Pancreas (tissue), 10 donors: ENCODE data around the gene RASGRP2. TPM values are rescaled to one million over a fixed set of nuclear protein-coding genes. Genes with fewer than 3 reads are reported as not detected.

Experiments
- ATAC-seq, 4 donors: fragments of 200-7000 bp; cut with Tn5 transposase; one replicate each; pipeline versions ENCODE4 v1.8.0 to v1.9.1; 2020; ENCODE audit warnings: mild to moderate bottlenecking in 4 of 4, moderate library complexity in 4 of 4
- DNase-seq, 6 donors: peaks; one replicate each; pipeline ENCODE4 v3.0.0-alpha.2; 2020
- FAIRE-seq: peaks from 2 replicates; lab custom pipeline; 2012; peaks lifted over from hg19 to GRCh38; lab: Jason Lieb, UNC
- H3K27ac ChIP-seq, 4 donors: fragments of 200-600 bp; sonication (generic); 1 replicate in 3 of 4; 2 replicates in 1 of 4; pipeline versions ENCODE4 v1.5.0 to v1.8.0; 2020
- H3K27me3 ChIP-seq, 4 donors: fragments of 200-600 bp; one replicate each; pipeline ENCODE4 v1.8.0; 2021
- H3K36me3 ChIP-seq, 3 donors: fragments of 200-600 bp; sonication (generic) in 1 of 3; one replicate each; pipeline versions ENCODE4 v1.5.0 to v1.8.0; 2020 to 2021
- H3K4me1 ChIP-seq, 3 donors: fragments of 200-600 bp; one replicate each; pipeline ENCODE4 v1.8.0; 2021
- H3K4me3 ChIP-seq, 4 donors: fragments of 200-600 bp; sonication (generic) in 2 of 4; one replicate each; pipeline versions ENCODE4 v1.5.0 to v1.8.0; 2020 to 2021
- H3K9me3 ChIP-seq, 4 donors: fragments of 200-600 bp; one replicate each; pipeline ENCODE4 v1.8.0; 2021
- CTCF ChIP-seq, 4 donors: fragments of 200-600 bp; sonication (generic) in 3 of 4; IDR thresholded peaks; one replicate each; pipeline versions ENCODE4 v1.5.0 to v1.8.0; 2021; ENCODE audit warnings: antibody characterized with exemption in 4 of 4
- WGBS, 2 donors: extraction: QIAGEN DNeasy Blood & Tissue Kit; methylation state at CpG; one replicate each; pipeline ENCODE4 v1.1.7; 2013; 5-methylcytosine and 5-hydroxymethylcytosine counted together
- intact Hi-C, 3 donors: fragments of 100-400 bp; cut with DNase I; formaldehyde crosslinking; loops; one replicate each; pipeline versions ENCODE4 v1.11.1 to v1.14.2; 2022
- polyA plus RNA-seq, 2 donors: library from polyadenylated mRNA; stranded (reverse); fragments of 200-250 nt; gene quantifications; one replicate each; pipeline ENCODE4 v1.2.3, GENCODE V29; 2013
- total RNA-seq, 6 donors: library from RNA; stranded (reverse); fragmentation: NEBNext Ultra II Directional in 4 of 6; extraction: Animal tissue kit (Norgen Biotek cat#: 25700) in 4 of 6; gene quantifications; one replicate each; pipeline versions ENCODE4 v1.2.1 to v1.2.4, GENCODE V29; 2021 to 2023
- donor health status: healthy with polysubstance abuse.
- donor health status: DM: no; HTN: no; CAD: no; lungs with moderate emphysema.
- donor health status: DM: no; HTN: no; CAD: no.
- donor health status: control.
- donor health status: control.
- donor health status: Bipolar disorder and iron deficiency.
- donor health status: DM: yes; HTN: yes; CAD: no.
- donor health status: DM: no; HTN: no; CAD: no.
- donor health status: DM: no; HTN: no; CAD: no.
- donor health status: DM: yes; HTN: yes; CAD: no.

Gene RASGRP2
- total and polyA plus RNA-seq, 8 donors = 0.91 to 12.4 (median 2.4) TPM

GRCh38 chr11:64695548-64695947 lies 48.4 kb downstream of the RASGRP2 start:
- DNase-seq (no peak), FAIRE-seq (no peak), ATAC-seq (no peak)
- TF ChIP-seq CTCF (IDR thresholded peaks at IDR 0.05) = no peak
- Histone ChIP-seq H3K4me3 (no peak overlapping the region), H3K4me1 (no peaks in the 10 kb centered on the region), H3K27ac (no peak overlapping the region), H3K9me3 (no peaks in the 10 kb centered on the region), H3K36me3 (no peaks in the 10 kb centered on the region), H3K27me3 (no peaks in the 10 kb centered on the region)
- intact Hi-C loops = no loop called here
- WGBS, 2 donors = 81 to 83% methylated on average over 5 of the region's 5 CpGs

GRCh38 chr11:64694821-64695365 lies 49.0 kb downstream of the RASGRP2 start:
- H3K27me3 ChIP-seq = no peaks in the 10 kb centered on the region
- no peak overlapping the region for H3K4me3 ChIP-seq
- no peaks in the 10 kb centered on the region for H3K4me1 ChIP-seq
- no peak for TF ChIP-seq CTCF (IDR thresholded peaks at IDR 0.05)
- H3K27ac ChIP-seq = no peak overlapping the region
- DNase-seq (no peak), FAIRE-seq (no peak), ATAC-seq (peak in 1 of 4 donors; percentile 31)
- no peaks in the 10 kb centered on the region for H3K36me3 ChIP-seq
- WGBS, 2 donors = 44 to 49% methylated on average over 5 of the region's 5 CpGs
- intact Hi-C loops = no loop called here
- H3K9me3 ChIP-seq = no peaks in the 10 kb centered on the region

GRCh38 chr11:64694026-64694755 lies 49.8 kb downstream of the RASGRP2 start:
- 46 to 56% methylated on average over 4 of the region's 4 CpGs for WGBS, 2 donors
- no peaks in the 10 kb centered on the region for H3K4me1 ChIP-seq
- no peak for ATAC-seq
- DNase-seq = no peak
- H3K9me3 ChIP-seq = no peaks in the 10 kb centered on the region
- no peak for FAIRE-seq
- intact Hi-C loops = no loop called here
- H3K36me3 ChIP-seq = no peaks in the 10 kb centered on the region
- H3K27ac ChIP-seq = no peak overlapping the region
- no peaks in the 10 kb centered on the region for H3K27me3 ChIP-seq
- no peak overlapping the region for H3K4me3 ChIP-seq
- no peak for TF ChIP-seq CTCF (IDR thresholded peaks at IDR 0.05)

- no peak for FAIRE-seq
- Histone ChIP-seq H3K27ac (no peak overlapping the region), H3K4me3 (no peak overlapping the region)
These were observed 51.1 kb downstream of the RASGRP2 start for GRCh38 chr11:64692764-64693331.

More at GRCh38 chr11:64692764-64693331, 51.1 kb downstream of the RASGRP2 start:
- intact Hi-C loops = no loop called here
- H3K27me3 ChIP-seq = no peaks in the 10 kb centered on the region
- no peaks in the 10 kb centered on the region for H3K9me3 ChIP-seq
- no peaks in the 10 kb centered on the region for H3K36me3 ChIP-seq
- 33 to 34% methylated on average over 13 of the region's 13 CpGs for WGBS, 2 donors
- ATAC-seq (no peak), DNase-seq (no peak)
- H3K4me1 ChIP-seq = peaks cover 0 to 8% (median 4%) of the 10 kb centered on the region in 3 donors
- no peak for TF ChIP-seq CTCF (IDR thresholded peaks at IDR 0.05)
